IMR-90 (cell line): ENCODE measurements around the gene DSG3. TPM values are rescaled to one million over a fixed set of nuclear protein-coding genes. Genes with fewer than 3 reads are reported as not detected.
A peak's percentile ranks its signal among the peaks of the same experiment; 100 is the strongest.

Source experiments
- ATAC-seq: fragments of 200-7000 bp; cut with Tn5 transposase; 2 replicates; pipeline ENCODE4 v1.9.1; 2020; ENCODE audit warnings: low read depth, mild to moderate bottlenecking, moderate library complexity
- BruUV-seq: library from RNA; stranded (reverse); fragments of 400-500 nt; replicated peaks from 2 replicates; lab custom pipeline; 2021; lab: Mats Ljungman, UMichigan
- CTCF ChIA-PET: fragments of 300-600 bp; formaldehyde crosslinking; extraction: SDS; loops from one replicate; lab custom pipeline; 2021; ENCODE audit warnings: antibody characterized with exemption; lab: Yijun Ruan, JAX
- POLR2A ChIA-PET: fragments of 300-600 bp; sonication (Branson Sonifier 250); formaldehyde crosslinking; loops from one replicate; lab custom pipeline; 2022; ENCODE audit warnings: antibody characterized with exemption; ENCODE audit not compliant: unreplicated experiment; lab: Charles Lee
- DNase-seq: peaks from one replicate; pipeline ENCODE4 v3.0.0; 2013
- H2AFZ ChIP-seq: replicated peaks from 2 replicates; pipeline ENCODE3; 2013; ENCODE audit warnings: low read length, mild to moderate bottlenecking; ENCODE audit not compliant: poor library complexity
- H2AK5ac ChIP-seq: 2 replicates; pipeline ENCODE4 v1.6.1; 2013; ENCODE audit warnings: low read depth, low read length, inconsistent platforms
- H2AK9ac ChIP-seq: replicated peaks from 2 replicates; pipeline ENCODE3; 2013; ENCODE audit warnings: mild to moderate bottlenecking, low read depth, low read length, moderate library complexity; ENCODE audit not compliant: poor library complexity
- H2BK120ac ChIP-seq: 2 replicates; pipeline ENCODE4 v1.6.1; 2013; ENCODE audit warnings: low read depth, low read length, inconsistent platforms
- H2BK15ac ChIP-seq: 3 replicates; pipeline ENCODE4 v1.6.1; 2013; ENCODE audit warnings: low read depth, low read length, inconsistent platforms
- H2BK20ac ChIP-seq: 2 replicates; pipeline ENCODE4 v1.6.1; 2013; ENCODE audit warnings: low read depth, mild to moderate bottlenecking, inconsistent platforms, low read length, moderate library complexity
- H2BK5ac ChIP-seq: 2 replicates; pipeline ENCODE4 v1.6.1; 2013; ENCODE audit warnings: mild to moderate bottlenecking, low read depth, low read length, inconsistent platforms; ENCODE audit not compliant: poor library complexity, severe bottlenecking
- H3K14ac ChIP-seq: replicated peaks from 2 replicates; pipeline ENCODE4 v1.6.1; 2013; ENCODE audit warnings: low read depth, low read length, inconsistent platforms
- H3K18ac ChIP-seq: 2 replicates; pipeline ENCODE4 v1.6.1; 2013; ENCODE audit warnings: low read depth, low read length, control low read depth
- H3K23ac ChIP-seq: 2 replicates; pipeline ENCODE4 v1.6.1; 2013; ENCODE audit warnings: low read depth, low read length, inconsistent platforms
- H3K27ac ChIP-seq: 2 replicates; pipeline ENCODE4 v1.5.1; 2013; ENCODE audit warnings: mild to moderate bottlenecking, control low read depth, low read length; ENCODE audit not compliant: insufficient read depth
- H3K27me3 ChIP-seq: 2 replicates; pipeline ENCODE4 v1.6.1; 2013; ENCODE audit warnings: low read length; ENCODE audit not compliant: control insufficient read depth, insufficient read depth
- H3K36me3 ChIP-seq: 2 replicates; pipeline ENCODE4 v1.6.1; 2013; ENCODE audit warnings: low read length, mixed read lengths; ENCODE audit not compliant: control insufficient read depth, insufficient read depth
- H3K4ac ChIP-seq: 2 replicates; pipeline ENCODE4 v1.6.1; 2013; ENCODE audit warnings: low read depth, low read length, inconsistent platforms
- H3K4me1 ChIP-seq: 2 replicates; pipeline ENCODE4 v1.6.1; 2013; ENCODE audit warnings: low read length, mixed read lengths; ENCODE audit not compliant: control insufficient read depth, insufficient read depth
- H3K4me2 ChIP-seq: 2 replicates; pipeline ENCODE4 v1.6.1; 2013; ENCODE audit warnings: low read depth, mild to moderate bottlenecking, control low read depth, low read length, moderate library complexity
- H3K4me3 ChIP-seq: 2 replicates; pipeline ENCODE4 v1.5.1; 2013; ENCODE audit warnings: low read depth, mild to moderate bottlenecking, control low read depth, low read length, moderate library complexity; ENCODE audit not compliant: insufficient read depth
- H3K56ac ChIP-seq: 2 replicates; pipeline ENCODE4 v1.6.1; 2013; ENCODE audit warnings: low read length, inconsistent platforms; ENCODE audit not compliant: insufficient read depth; ENCODE audit errors: extremely low read depth
- H3K79me1 ChIP-seq, 2 experiments: 2 replicates each; pipeline ENCODE4 v1.6.1; 2013; ENCODE audit warnings: low read length in 2 of 2, inconsistent platforms in 1 of 2, low read depth in 1 of 2
- H3K9ac ChIP-seq: 2 replicates; pipeline ENCODE4 v1.6.1; 2013; ENCODE audit warnings: low read depth, low read length, control low read depth
- H3K9me1 ChIP-seq: 2 replicates; pipeline ENCODE4 v1.6.1; 2013; ENCODE audit warnings: low read length, inconsistent platforms; ENCODE audit not compliant: insufficient read depth
- H3K9me3 ChIP-seq: 2 replicates; pipeline ENCODE4 v1.6.1; 2013; ENCODE audit warnings: low read length; ENCODE audit not compliant: control insufficient read depth, insufficient read depth
- H4K20me1 ChIP-seq: 2 replicates; pipeline ENCODE4 v1.6.1; 2013; ENCODE audit warnings: low read length, inconsistent platforms; ENCODE audit not compliant: insufficient read depth
- H4K5ac ChIP-seq: 2 replicates; pipeline ENCODE4 v1.6.1; 2013; ENCODE audit warnings: mild to moderate bottlenecking, low read depth, low read length, control low read depth
- H4K8ac ChIP-seq, 2 experiments: 2 replicates each; pipeline ENCODE4 v1.6.1; 2013; ENCODE audit warnings: low read depth in 2 of 2, low read length in 2 of 2, control low read depth in 1 of 2, inconsistent platforms in 1 of 2
- H4K91ac ChIP-seq: 2 replicates; pipeline ENCODE4 v1.6.1; 2013; ENCODE audit warnings: low read depth, low read length, inconsistent platforms; ENCODE audit not compliant: insufficient read depth
- BHLHE40 ChIP-seq: fragments of 150-350 bp; IDR thresholded peaks from 2 replicates; pipeline ENCODE4 v1.6.1; 2016; ENCODE audit warnings: mild to moderate bottlenecking, low read depth, low read length
- CEBPB ChIP-seq: IDR thresholded peaks from 2 replicates; pipeline ENCODE4 v1.6.1; 2012; ENCODE audit warnings: low read depth, low read length, improper control_type of control experiment
- CHD1 ChIP-seq: IDR thresholded peaks from 2 replicates; pipeline ENCODE4 v1.6.1; 2012; ENCODE audit warnings: low read depth, low read length, improper control_type of control experiment
- CTCF ChIP-seq: conservative IDR thresholded peaks from 2 replicates; pipeline ENCODE4 v1.5.1; 2012; ENCODE audit warnings: mild to moderate bottlenecking, low read depth, low read length, improper control_type of control experiment
- ELK1 ChIP-seq: fragments of 150-350 bp; IDR thresholded peaks from 2 replicates; pipeline ENCODE4 v1.6.1; 2016; ENCODE audit warnings: low read depth, mild to moderate bottlenecking, low read length, moderate library complexity, borderline replicate concordance
- FOS ChIP-seq: fragments of 150-350 bp; IDR thresholded peaks from 2 replicates; pipeline ENCODE4 v1.6.1; 2016; ENCODE audit warnings: low read depth, low read length
- MAFK ChIP-seq: IDR thresholded peaks from 2 replicates; pipeline ENCODE4 v1.6.1; 2012; ENCODE audit warnings: low read depth, low read length, improper control_type of control experiment
- MAZ ChIP-seq: IDR thresholded peaks from 2 replicates; pipeline ENCODE4 v1.6.1; 2012; ENCODE audit warnings: low read depth, mild to moderate bottlenecking, low read length, improper control_type of control experiment, moderate library complexity, borderline replicate concordance
- MXI1 ChIP-seq: IDR thresholded peaks from 2 replicates; pipeline ENCODE4 v1.6.1; 2012; ENCODE audit warnings: low read depth, mild to moderate bottlenecking, low read length, moderate library complexity, borderline replicate concordance
- NFE2L2 ChIP-seq: fragments of 150-350 bp; IDR thresholded peaks from 2 replicates; pipeline ENCODE4 v1.6.1; 2016; ENCODE audit warnings: low read depth, mild to moderate bottlenecking, low read length
- POLR2A ChIP-seq: IDR thresholded peaks from 2 replicates; pipeline ENCODE4 v1.6.1; 2012; ENCODE audit warnings: mild to moderate bottlenecking, low read depth, low read length
- RAD21 ChIP-seq: IDR thresholded peaks from 2 replicates; pipeline ENCODE4 v1.6.1; 2012; ENCODE audit warnings: low read length, improper control_type of control experiment
- RCOR1 ChIP-seq: IDR thresholded peaks from 2 replicates; pipeline ENCODE4 v1.6.1; 2012; ENCODE audit warnings: mild to moderate bottlenecking, low read length, improper control_type of control experiment; ENCODE audit not compliant: insufficient replicate concordance
- RFX5 ChIP-seq: IDR thresholded peaks from 2 replicates; pipeline ENCODE4 v1.8.0; 2012; ENCODE audit warnings: low read depth, mild to moderate bottlenecking, low read length, moderate library complexity
- SMC3 ChIP-seq: fragments of 150-350 bp; IDR thresholded peaks from 2 replicates; pipeline ENCODE4 v1.6.1; 2016; ENCODE audit warnings: low read depth, mild to moderate bottlenecking, antibody characterized with exemption, low read length, moderate library complexity
- USF2 ChIP-seq: fragments of 150-350 bp; IDR thresholded peaks from 2 replicates; pipeline ENCODE4 v1.6.1; 2017; ENCODE audit warnings: mild to moderate bottlenecking, antibody characterized with exemption, low read length, low read depth
- WGBS, 2 experiments: methylation state at CpG; one replicate each; pipeline versions ENCODE4 v1.1.5 to v1.1.7; 2013; ENCODE audit warnings: missing lambda C conversion rate in 2 of 2; ENCODE audit not compliant: insufficient read length in 1 of 2; ENCODE audit errors: extremely low coverage in 2 of 2; 5-methylcytosine and 5-hydroxymethylcytosine counted together
- dilution Hi-C: fragments of 300-500 bp; cut with HindIII; formaldehyde crosslinking; loops from one replicate; pipeline ENCODE4 v1.14.3; 2018; ENCODE audit warnings: low sequenced_read_pairs; ENCODE audit not compliant: unreplicated experiment
- in situ Hi-C: fragments of 300-500 bp; cut with MboI; formaldehyde crosslinking; loops from 3 replicates; pipeline ENCODE4 v1.14.3; 2019; ENCODE audit warnings: low sequenced_read_pairs, inconsistent platforms, mixed read lengths
- intact Hi-C: fragments of 100-400 bp; cut with micrococcal nuclease; formaldehyde crosslinking; loops from 2 replicates; pipeline ENCODE4 v1.10.0; 2022
- polyA plus RNA-seq, 3 experiments: library from polyadenylated mRNA; depleted of rRNA; stranded (reverse); fragments of >200 nt; gene quantifications; 2 replicates each; pipeline ENCODE4 v1.2.3, GENCODE V29; 2012; ENCODE audit warnings: low replicate concordance in 1 of 3
- total RNA-seq: library from RNA; depleted of rRNA; stranded (reverse); fragments of >200 nt; gene quantifications from 2 replicates; pipeline ENCODE4 v1.2.3, GENCODE V29; 2012

Gene DSG3
- total and polyA plus RNA-seq, 2 of the 4 experiments (the other 2 are of a cell fraction) = not detected

- Histone ChIP-seq H4K91ac (no peak within 1 kb of the TSS), H2BK120ac (no peak within 1 kb of the TSS), H3K36me3 (no peaks in the 10 kb centered on the region), H3K4me3 (peak within 1 kb of the TSS; percentile 47), H3K23ac (no peak within 1 kb of the TSS), H4K5ac (no peak within 1 kb of the TSS), H2BK15ac (no peak within 1 kb of the TSS), H2AFZ (peak within 1 kb of the TSS; percentile 87), H3K27me3 (peaks cover 9% of the 10 kb centered on the region), H3K79me1 (no peaks in the 10 kb centered on the region), H2AK9ac (peak within 1 kb of the TSS; percentile 70), H2BK5ac (no peak within 1 kb of the TSS), H4K20me1 (no peaks in the 10 kb centered on the region), H3K9me1 (no peaks in the 10 kb centered on the region), H3K27ac (no peak within 1 kb of the TSS), H3K9ac (no peak within 1 kb of the TSS), H3K4ac (no peak within 1 kb of the TSS), H3K4me1 (no peaks in the 10 kb centered on the region), H3K14ac (no peak within 1 kb of the TSS), H4K8ac (no peak within 1 kb of the TSS), H3K56ac (no peak within 1 kb of the TSS), H2BK20ac (no peak within 1 kb of the TSS), H3K18ac (no peak within 1 kb of the TSS), H3K9me3 (no peaks in the 10 kb centered on the region), H2AK5ac (no peak within 1 kb of the TSS), H3K4me2 (peak within 1 kb of the TSS; percentile 65)
- no peak for DNase-seq
- intact Hi-C loops = no loop called here
- in situ Hi-C loops = no loop called here
- WGBS, 2 experiments = 0% methylated on average over 14 of the region's 79 CpGs; no CpG with 5 or more reads in 1 of the 2 experiments
- POLR2A ChIA-PET = no interaction called here
- peak; percentile 92 for ATAC-seq
- no TSS peak for BruUV-seq
- dilution Hi-C loops = no loop called here
- no peak for TF ChIP-seq USF2
- no peak for TF ChIP-seq MXI1
- TF ChIP-seq RCOR1 = no peak
- no peak for TF ChIP-seq SMC3
- TF ChIP-seq MAZ = no peak
- no peak for TF ChIP-seq CTCF
- TF ChIP-seq CHD1 = no peak
- no peak for TF ChIP-seq RAD21
- TF ChIP-seq CEBPB = no peak
- TF ChIP-seq NFE2L2 = no peak
- no peak for TF ChIP-seq FOS
- no peak for TF ChIP-seq MAFK
- TF ChIP-seq BHLHE40 = no peak
- no peak for TF ChIP-seq RFX5
- no peak for TF ChIP-seq POLR2A
- TF ChIP-seq ELK1 = no peak
- CTCF ChIA-PET = no interaction called here
Measured at GRCh38 chr18:31497836-31498573, 50.5 kb downstream of the DSG3 start, which contains the start of gene DSG2. DSG2 (plus strand) TSS chr18:31498177; CDS start chr18:31498252, 75 bp downstream.
